Measurements from ENCODE around the gene PRAME.
"Not testable (repeated sequence)": the region's sequence is repeated elsewhere in the genome, so short reads cannot be mapped to it uniquely, and the experiment has no call there.

Gene PRAME

GRCh38 chr22:22552630-22553029 is 6.4 kb downstream of the PRAME start:
- DNase-seq (ENCODE audit: low read depth), result no peak

DNA sequence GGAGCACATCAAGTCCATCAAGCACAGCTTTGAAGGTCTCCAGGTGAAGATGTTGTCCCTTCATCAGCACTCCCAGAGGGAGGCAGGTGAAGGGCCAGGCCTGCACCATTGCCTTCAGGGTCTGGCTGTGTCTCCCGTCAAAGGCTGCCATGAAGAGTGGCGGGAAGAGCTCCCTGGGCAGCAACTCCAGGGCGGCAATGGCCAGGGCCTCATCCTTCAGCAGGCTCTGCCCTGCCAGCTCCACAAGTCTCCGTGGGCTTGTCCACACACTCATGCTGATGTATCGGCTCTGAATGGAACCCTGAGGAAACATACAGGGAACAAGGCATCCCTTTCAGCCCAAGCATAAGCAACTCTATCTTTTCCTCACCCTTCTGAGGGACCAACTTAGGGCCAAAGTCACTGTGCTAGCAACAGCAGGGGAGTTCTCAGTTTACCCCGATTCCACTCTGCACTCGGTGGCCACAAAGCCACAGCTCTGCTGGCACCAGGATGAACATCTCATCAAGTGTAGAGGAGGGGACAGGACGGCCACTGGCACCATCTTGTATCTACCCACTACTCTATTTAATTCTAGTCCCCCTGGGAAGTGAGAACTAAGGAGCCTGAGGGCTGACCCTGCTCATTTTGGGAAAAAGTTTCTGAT is 8.2 kb downstream of the PRAME start:
- no peak for DNase-seq (ENCODE audit: low read depth)

- no peak for DNase-seq (ENCODE audit: low read depth)
These were observed 10.2 kb downstream of the PRAME start for GRCh38 chr22:22548910-22549309.

- no peak for DNase-seq (ENCODE audit: low read depth)
These were observed 10.7 kb downstream of the PRAME start for GRCh38 chr22:22548317-22548716.

DNA sequence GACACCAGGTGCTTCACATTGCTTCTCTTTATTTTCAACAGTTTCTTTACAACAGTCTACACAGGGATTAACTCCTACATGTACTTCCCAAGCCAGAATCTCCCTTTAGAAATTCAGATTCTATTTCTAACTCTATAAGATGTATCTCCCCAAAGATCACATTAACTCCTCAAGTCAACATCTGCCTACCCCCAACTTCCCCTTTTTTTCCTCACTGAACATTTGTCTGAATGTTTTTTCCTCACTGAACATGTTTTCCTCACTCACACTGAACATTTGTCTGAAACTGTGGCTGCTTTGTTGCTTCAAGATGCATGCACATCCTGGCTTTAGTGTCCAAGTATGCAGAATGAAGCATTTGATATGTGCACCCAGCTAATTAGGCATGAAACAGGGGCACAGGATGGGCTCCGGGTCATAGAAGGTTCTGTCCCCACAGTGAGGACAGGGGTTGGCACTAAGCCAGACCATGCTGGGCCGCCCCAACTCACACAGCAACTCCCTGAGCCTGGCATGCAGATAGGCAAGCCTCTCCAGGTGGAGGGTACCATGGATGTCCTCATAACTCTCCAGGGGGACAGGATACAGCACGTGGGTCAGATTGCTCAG is 11.3 kb downstream of the PRAME start:
- DNase-seq (ENCODE audit: low read depth), result no peak

DNA sequence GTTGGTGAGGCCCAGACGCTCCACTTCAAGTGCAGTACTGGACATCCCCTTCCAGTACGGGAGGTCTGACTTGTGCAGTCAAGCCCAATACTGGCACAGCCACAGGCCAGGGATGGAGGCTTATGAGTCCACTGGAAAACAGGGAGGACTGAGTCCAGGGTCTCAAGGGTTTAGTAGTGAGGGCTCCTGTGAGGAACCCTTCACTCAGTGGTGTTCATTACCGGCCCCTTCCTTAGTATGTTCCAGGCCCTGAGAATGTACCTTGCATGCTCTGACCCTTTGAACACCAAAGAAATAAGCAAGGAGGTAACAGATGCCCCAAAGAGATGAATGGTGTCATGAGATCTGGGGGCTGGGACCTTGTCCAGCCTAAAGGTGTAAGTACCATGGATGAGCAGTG is 11.8 kb downstream of the PRAME start:
- no peak for DNase-seq (ENCODE audit: low read depth)

GRCh38 chr22:22546490-22546889 is 12.6 kb downstream of the PRAME start:
- DNase-seq (ENCODE audit: low read depth), result no peak

- DNase-seq (ENCODE audit: low read depth), result no peak
These were observed 14.0 kb downstream of the PRAME start for GRCh38 chr22:22545084-22545483.

- DNase-seq (ENCODE audit: low read depth), result no peak
These were observed 20.7 kb downstream of the PRAME start for GRCh38 chr22:22538226-22538989.

DNA sequence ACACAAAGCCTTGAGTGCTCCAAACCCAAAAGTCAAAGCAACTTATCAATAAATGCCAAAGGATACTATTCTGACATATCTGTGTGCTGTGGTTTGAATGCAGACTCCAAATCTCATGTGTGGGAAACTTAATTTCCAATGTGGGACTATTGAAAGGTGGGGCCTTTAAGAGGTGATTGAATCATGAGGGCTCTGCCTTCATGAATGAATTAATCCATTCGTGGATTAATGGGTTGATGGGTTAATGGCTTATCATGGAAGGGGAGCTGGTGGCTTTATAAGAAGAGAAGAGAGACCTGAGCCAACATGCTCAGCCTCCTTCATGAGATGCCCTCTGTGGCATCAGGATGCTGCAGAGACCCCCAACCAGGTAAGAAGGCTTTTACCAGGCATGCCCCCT is 22.1 kb downstream of the PRAME start:
- DNase-seq (ENCODE audit: low read depth), result no peak

DNA sequence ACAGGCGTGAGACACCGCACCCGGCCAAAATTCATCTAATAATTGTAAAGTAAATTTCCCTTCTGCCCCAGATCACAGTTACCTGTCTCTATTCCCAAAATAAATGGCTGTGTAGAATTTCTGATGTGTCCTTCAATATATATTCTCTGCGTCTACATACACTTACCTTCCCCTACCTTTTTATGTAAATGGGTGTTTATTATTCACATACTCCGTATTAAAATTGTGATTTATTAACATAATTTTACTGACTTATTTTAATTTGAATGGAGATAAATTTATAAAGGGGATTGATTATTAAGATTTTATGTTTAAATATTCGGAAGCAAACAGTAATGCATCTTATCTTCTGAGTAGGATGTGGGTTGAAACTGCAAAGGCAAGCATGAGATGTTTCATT is 22.6 kb downstream of the PRAME start:
- DNase-seq (ENCODE audit: low read depth), result no peak

- DNase-seq (ENCODE audit: low read depth), result no peak
These were observed 23.4 kb downstream of the PRAME start for GRCh38 chr22:22535662-22536061.

- DNase-seq (ENCODE audit: low read depth), result no peak
These were observed 24.3 kb downstream of the PRAME start for GRCh38 chr22:22534604-22535415.

DNA sequence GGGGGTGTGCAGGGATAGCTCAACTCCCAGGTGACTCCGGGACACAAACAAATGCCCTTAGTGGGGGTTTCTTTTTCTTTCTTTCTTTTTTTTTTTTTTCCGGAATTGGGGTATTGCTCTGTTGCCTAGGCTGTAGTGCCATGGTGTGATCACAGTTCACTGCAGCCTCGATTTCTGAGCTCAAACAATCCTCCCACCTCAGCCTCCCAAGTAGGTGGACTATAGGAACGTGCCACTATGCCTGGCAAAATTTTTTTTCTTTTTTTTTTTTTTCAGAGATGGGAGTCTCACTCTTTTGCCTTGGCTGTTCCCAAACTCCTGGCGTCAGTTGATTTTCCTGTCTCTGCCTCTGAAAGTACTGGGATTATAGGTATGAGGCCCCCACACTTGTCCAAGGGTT is 25.2 kb downstream of the PRAME start:
- no peak for DNase-seq (ENCODE audit: low read depth)

DNA sequence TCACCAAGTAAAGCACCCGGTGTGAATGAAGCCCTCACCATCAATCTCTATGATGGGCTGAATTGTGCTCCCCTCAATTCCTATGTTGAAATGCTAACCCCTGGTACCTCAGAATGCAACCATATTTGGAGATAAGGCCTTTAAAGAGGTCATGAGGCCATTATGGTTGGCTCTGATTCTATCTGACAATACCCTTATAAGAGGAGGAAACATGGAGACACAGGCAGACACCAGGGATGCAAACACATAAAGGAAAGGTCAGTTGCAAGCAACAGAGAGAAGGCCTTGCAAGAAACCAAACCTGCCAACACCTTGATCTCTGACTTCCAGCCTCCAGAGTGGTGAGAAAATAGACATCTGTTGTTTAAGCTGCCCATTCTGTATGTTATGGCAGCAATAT is 25.6 kb downstream of the PRAME start:
- no peak for DNase-seq (ENCODE audit: low read depth)

DNA sequence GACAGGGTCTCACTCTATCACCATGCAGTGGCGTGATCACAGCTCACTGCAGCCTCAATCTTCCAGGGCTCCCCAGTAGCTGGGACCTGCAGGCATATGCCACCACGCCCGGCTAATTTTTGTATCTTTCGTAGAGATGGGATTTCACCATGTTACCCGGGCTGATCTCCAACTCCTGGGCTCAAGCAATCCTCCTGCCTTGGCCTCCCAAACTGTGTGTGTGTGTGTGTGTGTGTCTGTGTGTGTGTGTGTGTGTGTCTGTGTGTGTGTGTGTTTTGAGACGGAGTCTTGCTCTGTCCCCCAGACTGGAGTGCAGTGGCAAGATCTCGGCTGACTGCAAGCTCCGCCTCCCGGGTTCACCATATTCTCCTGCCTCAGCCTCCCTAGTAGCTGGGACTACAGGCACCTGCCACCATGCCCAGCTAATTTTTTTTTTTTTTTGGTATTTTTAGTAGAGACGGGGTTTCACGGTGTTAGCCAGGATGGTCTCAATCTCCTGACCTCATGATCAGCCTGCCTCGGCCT is 26.5 kb downstream of the PRAME start:
- DNase-seq (ENCODE audit: low read depth), result not testable (repeated sequence)

GRCh38 chr22:22531770-22532546 is 27.1 kb downstream of the PRAME start:
- DNase-seq (ENCODE audit: low read depth), result no peak

GRCh38 chr22:22528780-22529179 is 30.3 kb downstream of the PRAME start:
- no peak for DNase-seq (ENCODE audit: low read depth)

DNA sequence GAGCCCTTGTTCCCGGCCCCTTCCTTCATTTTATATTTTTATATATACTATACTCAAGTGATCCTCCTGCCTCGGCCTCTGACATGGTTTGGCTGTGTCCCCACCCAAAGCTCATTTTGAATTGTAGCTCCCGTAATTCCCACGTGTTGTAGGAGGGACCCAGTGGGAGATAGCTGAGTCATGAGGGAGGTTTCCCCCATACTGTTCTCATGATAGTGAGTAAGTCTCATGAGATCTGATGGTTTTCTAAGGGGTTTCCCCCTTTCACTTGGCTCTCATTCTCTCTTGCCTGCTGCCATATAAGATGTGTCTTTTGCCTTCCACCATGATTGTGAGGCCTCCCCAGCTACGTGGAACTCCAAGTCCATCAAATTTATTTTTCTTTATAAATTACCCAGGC is 31.8 kb downstream of the PRAME start:
- DNase-seq (ENCODE audit: low read depth), result no peak

DNA sequence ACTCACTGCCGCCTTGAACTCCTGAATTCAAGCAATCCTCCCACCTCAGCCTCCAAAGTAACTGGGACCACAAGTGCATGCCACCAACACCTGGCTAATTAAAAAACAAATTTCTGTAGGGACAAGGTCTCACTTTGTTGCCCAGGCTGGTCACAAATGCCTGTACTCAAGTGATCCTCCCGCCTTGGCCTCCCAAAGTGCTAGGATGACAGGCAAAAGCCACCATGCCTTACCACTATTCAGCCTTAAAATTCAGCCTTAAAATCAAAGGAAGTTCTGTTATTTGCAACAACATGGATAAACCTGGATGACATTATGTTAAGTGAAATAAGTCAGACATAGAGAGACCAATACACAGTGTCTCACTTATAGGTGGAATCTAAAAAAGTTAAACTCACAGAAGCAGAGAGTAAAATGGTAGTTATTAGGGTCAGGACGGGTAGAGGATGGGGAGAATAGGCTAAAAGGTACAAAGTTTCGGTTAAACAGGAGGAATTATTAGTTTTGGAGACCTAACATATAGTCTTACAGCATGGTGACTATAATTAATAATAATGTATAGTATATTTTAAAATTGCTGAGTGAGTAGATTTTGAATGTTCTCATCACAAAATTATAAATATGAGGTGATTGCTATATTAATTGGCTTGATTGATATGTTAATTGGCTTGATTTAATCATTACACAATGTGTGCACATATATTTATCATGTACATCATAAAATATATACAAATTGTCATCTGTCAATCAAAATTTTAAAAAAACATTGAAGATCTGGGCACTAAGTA is 32.7 kb downstream of the PRAME start:
- DNase-seq (ENCODE audit: low read depth), result no peak

DNA sequence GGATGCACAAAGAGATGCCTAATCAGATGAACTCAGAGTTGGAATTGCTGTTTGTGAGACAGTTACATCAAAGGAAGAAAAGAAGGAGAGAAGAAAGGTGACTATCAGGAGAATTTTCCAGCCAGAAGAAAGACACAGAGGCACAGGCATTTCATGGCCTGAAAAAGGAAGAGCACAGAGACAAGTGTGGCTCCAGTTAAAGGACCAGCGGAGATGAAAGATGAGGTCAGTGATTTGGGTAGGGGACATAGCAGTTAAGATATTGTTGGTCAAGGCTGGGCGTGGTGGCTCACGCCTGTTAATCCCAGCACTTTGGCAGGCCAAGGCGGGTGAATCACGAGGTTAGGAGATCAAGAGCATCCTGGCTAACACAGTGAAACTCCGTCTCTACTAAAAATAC is 35.6 kb downstream of the PRAME start:
- no peak for DNase-seq (ENCODE audit: low read depth)
